ENCODE results near the gene CAMTA1. TPM values are rescaled to one million over a fixed set of nuclear protein-coding genes. Genes with fewer than 3 reads are reported as not detected.

CAMTA1 gene
- total and polyA plus RNA-seq, 3 experiments from 2014 or later, result 60.2 to 79.0 (median 61.7) TPM

DNA sequence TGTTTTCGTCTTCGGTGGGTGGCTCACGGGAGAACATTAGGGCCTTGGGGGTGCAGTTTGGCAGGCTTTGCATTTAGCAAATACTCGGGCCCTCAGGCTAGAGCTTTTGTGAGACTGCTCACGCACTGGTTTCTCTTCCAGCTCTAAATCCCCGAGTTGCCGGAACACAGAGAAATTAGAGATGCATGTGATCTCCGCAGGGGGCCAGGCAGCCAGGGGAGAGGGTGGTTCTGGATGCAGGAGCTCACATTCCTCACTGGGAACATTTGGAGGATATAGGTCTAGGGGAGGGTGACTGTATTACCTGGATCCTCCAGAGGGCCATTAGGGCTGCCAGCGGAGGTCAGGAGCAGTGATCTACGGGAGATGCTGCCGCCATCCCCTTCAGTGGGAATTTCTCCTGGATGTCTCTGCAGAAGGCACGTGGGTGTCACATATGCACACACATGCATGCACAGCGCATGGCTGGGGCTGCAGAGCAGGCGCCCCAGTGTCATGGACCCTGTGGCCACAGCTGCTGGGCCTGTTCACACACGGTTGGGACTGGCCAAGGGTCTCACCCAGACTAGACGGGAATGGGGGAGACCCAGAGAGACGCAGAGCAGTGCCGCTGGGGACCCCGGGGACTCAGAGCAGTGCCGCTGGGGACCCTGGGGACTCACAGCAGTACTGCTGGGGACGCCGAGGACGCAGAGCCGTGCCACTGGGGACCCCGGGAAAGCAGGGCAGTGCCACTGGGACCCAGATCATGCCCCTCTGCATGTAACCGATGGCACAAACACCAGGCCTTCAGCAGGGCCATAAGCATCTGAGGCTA lies 258.7 kb downstream of the CAMTA1 start:
- no peak overlapping the region for H3K27ac ChIP-seq (ENCODE audit: low read depth, low read length)
- no peak for DNase-seq
- H3K27me3 Mint-ChIP-seq, result peaks cover 0 to 27% of the 10 kb centered on the region in 2 donors
- no peaks in the 10 kb centered on the region for H3K36me3 ChIP-seq (ENCODE audit: insufficient read depth, low read length)
- no peak overlapping the region for H3K4me3 ChIP-seq (ENCODE audit: low read length)
- H3K36me3 Mint-ChIP-seq, result no peaks in the 10 kb centered on the region
- no peak overlapping the region for H3K4me3 Mint-ChIP-seq
- no peak overlapping the region for H3K27ac Mint-ChIP-seq
- CTCF ChIA-PET, result no interaction called here
- POLR2A ChIA-PET, result no interaction called here
- H3K9me3 Mint-ChIP-seq, result peaks cover 0 to 5% (median 0%) of the 10 kb centered on the region in 5 donors
- H3K4me1 ChIP-seq (ENCODE audit: insufficient read depth, low read length), result no peaks in the 10 kb centered on the region
- no peaks in the 10 kb centered on the region for H3K9me3 ChIP-seq (ENCODE audit: low read length)
- H3K4me1 Mint-ChIP-seq, result no peaks in the 10 kb centered on the region
- no peaks in the 10 kb centered on the region for H3K27me3 ChIP-seq (ENCODE audit: insufficient read depth, low read length, poor library complexity, severe bottlenecking)

GRCh38 chr1:7045897-7046296 lies 260.6 kb downstream of the CAMTA1 start:
- no peak for DNase-seq
- H3K36me3 Mint-ChIP-seq, result no peaks in the 10 kb centered on the region
- Histone ChIP-seq H3K9me3 (ENCODE audit: low read length) (no peaks in the 10 kb centered on the region), H3K4me3 (ENCODE audit: low read length) (no peak overlapping the region), H3K4me1 (ENCODE audit: insufficient read depth, low read length) (no peaks in the 10 kb centered on the region), H3K36me3 (ENCODE audit: insufficient read depth, low read length) (no peaks in the 10 kb centered on the region), H3K27me3 (ENCODE audit: insufficient read depth, low read length, poor library complexity, severe bottlenecking) (no peaks in the 10 kb centered on the region), H3K27ac (ENCODE audit: low read depth, low read length) (no peak overlapping the region)
- ChIA-PET POLR2A (no interaction called here), CTCF (no interaction called here)
- peaks cover 0 to 26% of the 10 kb centered on the region in 2 donors for H3K27me3 Mint-ChIP-seq
- H3K4me3 Mint-ChIP-seq, result no peak overlapping the region
- no peak overlapping the region for H3K27ac Mint-ChIP-seq
- no peaks in the 10 kb centered on the region for H3K4me1 Mint-ChIP-seq
- peaks cover 0 to 5% (median 0%) of the 10 kb centered on the region in 5 donors for H3K9me3 Mint-ChIP-seq

DNA sequence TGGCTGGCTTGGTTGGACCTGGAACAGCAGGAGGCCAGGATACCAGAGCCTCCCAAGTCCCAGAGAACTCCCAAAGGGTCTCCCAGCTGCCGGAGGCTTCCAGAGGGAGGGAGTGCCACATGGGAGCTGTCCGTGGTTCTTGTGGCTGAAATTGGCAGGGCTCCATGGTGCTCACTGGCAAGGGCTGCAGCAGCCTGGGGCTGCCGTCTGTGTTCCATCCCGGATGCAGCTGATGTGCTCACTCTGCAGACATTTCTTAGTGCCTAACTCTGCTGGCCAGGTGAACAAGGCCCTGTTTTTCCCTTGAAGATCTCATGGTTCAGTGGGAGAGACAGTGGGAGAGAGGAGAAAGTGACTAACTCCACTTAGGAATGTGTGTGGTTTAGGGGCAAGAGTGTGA lies 261.1 kb downstream of the CAMTA1 start:
- no peaks in the 10 kb centered on the region for H3K4me1 ChIP-seq (ENCODE audit: insufficient read depth, low read length)
- Mint-ChIP-seq H3K4me3 (no peak overlapping the region), H3K27me3 (peaks cover 0 to 26% of the 10 kb centered on the region in 2 donors), H3K9me3 (peaks cover 0 to 5% (median 0%) of the 10 kb centered on the region in 5 donors), H3K36me3 (no peaks in the 10 kb centered on the region), H3K4me1 (no peaks in the 10 kb centered on the region), H3K27ac (no peak overlapping the region)
- CTCF ChIA-PET, result no interaction called here
- POLR2A ChIA-PET, result no interaction called here
- no peaks in the 10 kb centered on the region for H3K27me3 ChIP-seq (ENCODE audit: insufficient read depth, low read length, poor library complexity, severe bottlenecking)
- DNase-seq, result no peak
- no peaks in the 10 kb centered on the region for H3K9me3 ChIP-seq (ENCODE audit: low read length)
- H3K27ac ChIP-seq (ENCODE audit: low read depth, low read length), result no peak overlapping the region
- no peak overlapping the region for H3K4me3 ChIP-seq (ENCODE audit: low read length)
- H3K36me3 ChIP-seq (ENCODE audit: insufficient read depth, low read length), result no peaks in the 10 kb centered on the region

DNA sequence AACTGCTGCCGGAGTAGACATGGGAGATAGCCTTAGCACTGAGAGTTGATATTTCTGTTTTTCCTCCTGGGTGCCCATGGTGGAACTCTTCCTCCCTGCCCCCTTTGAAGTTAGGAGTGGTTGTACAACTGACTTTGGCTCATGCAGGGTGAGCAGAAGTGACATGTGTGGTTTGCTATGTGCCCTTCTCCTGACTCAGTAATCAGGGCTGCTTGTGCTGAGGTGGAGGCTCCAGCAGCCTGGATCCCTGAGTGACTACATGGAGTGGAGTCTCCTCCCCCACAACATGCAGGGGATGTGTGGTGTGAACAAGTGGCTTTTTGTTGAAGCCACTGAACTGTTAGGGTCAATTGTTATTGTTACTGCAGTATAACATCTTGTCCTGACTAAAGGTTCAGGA lies 261.6 kb downstream of the CAMTA1 start:
- Histone ChIP-seq H3K27ac (ENCODE audit: low read depth, low read length) (no peak overlapping the region), H3K36me3 (ENCODE audit: insufficient read depth, low read length) (no peaks in the 10 kb centered on the region), H3K4me1 (ENCODE audit: insufficient read depth, low read length) (no peaks in the 10 kb centered on the region), H3K4me3 (ENCODE audit: low read length) (no peak overlapping the region), H3K27me3 (ENCODE audit: insufficient read depth, low read length, poor library complexity, severe bottlenecking) (no peaks in the 10 kb centered on the region), H3K9me3 (ENCODE audit: low read length) (no peaks in the 10 kb centered on the region)
- H3K9me3 Mint-ChIP-seq, result peaks cover 0 to 5% (median 0%) of the 10 kb centered on the region in 5 donors
- H3K4me1 Mint-ChIP-seq, result no peaks in the 10 kb centered on the region
- DNase-seq, result no peak
- H3K27ac Mint-ChIP-seq, result no peak overlapping the region
- no peak overlapping the region for H3K4me3 Mint-ChIP-seq
- H3K36me3 Mint-ChIP-seq, result no peaks in the 10 kb centered on the region
- H3K27me3 Mint-ChIP-seq, result peaks cover 0 to 23% of the 10 kb centered on the region in 2 donors
- ChIA-PET POLR2A (no interaction called here), CTCF (no interaction called here)

GRCh38 chr1:7047866-7048265 lies 262.6 kb downstream of the CAMTA1 start:
- POLR2A ChIA-PET, result no interaction called here

GRCh38 chr1:7048395-7048794 lies 263.1 kb downstream of the CAMTA1 start:
- no peak overlapping the region for H3K4me3 ChIP-seq (ENCODE audit: low read length)
- no peaks in the 10 kb centered on the region for H3K4me1 Mint-ChIP-seq
- H3K27ac Mint-ChIP-seq, result no peak overlapping the region
- H3K27me3 ChIP-seq (ENCODE audit: insufficient read depth, low read length, poor library complexity, severe bottlenecking), result no peaks in the 10 kb centered on the region
- no peaks in the 10 kb centered on the region for H3K36me3 Mint-ChIP-seq
- no peak overlapping the region for H3K27ac ChIP-seq (ENCODE audit: low read depth, low read length)
- H3K4me3 Mint-ChIP-seq, result no peak overlapping the region
- H3K36me3 ChIP-seq (ENCODE audit: insufficient read depth, low read length), result no peaks in the 10 kb centered on the region
- no peaks in the 10 kb centered on the region for H3K4me1 ChIP-seq (ENCODE audit: insufficient read depth, low read length)
- ChIA-PET CTCF (no interaction called here), POLR2A (no interaction called here)
- H3K9me3 Mint-ChIP-seq, result peaks cover 0 to 5% (median 0%) of the 10 kb centered on the region in 5 donors
- H3K9me3 ChIP-seq (ENCODE audit: low read length), result no peaks in the 10 kb centered on the region
- H3K27me3 Mint-ChIP-seq, result peaks cover 3 to 16% of the 10 kb centered on the region in 2 donors
- DNase-seq, result no peak

More at GRCh38 chr1:7047866-7048265, 262.6 kb downstream of the CAMTA1 start:
- Mint-ChIP-seq H3K4me1 (no peaks in the 10 kb centered on the region), H3K27me3 (peaks cover 0 to 17% of the 10 kb centered on the region in 2 donors), H3K27ac (no peak overlapping the region), H3K9me3 (peaks cover 0 to 5% (median 0%) of the 10 kb centered on the region in 5 donors), H3K4me3 (no peak overlapping the region), H3K36me3 (no peaks in the 10 kb centered on the region)
- DNase-seq, result no peak
- no peaks in the 10 kb centered on the region for H3K36me3 ChIP-seq (ENCODE audit: insufficient read depth, low read length)
- H3K9me3 ChIP-seq (ENCODE audit: low read length), result no peaks in the 10 kb centered on the region
- H3K27me3 ChIP-seq (ENCODE audit: insufficient read depth, low read length, poor library complexity, severe bottlenecking), result no peaks in the 10 kb centered on the region
- CTCF ChIA-PET, result no interaction called here
- no peaks in the 10 kb centered on the region for H3K4me1 ChIP-seq (ENCODE audit: insufficient read depth, low read length)
- no peak overlapping the region for H3K4me3 ChIP-seq (ENCODE audit: low read length)
- H3K27ac ChIP-seq (ENCODE audit: low read depth, low read length), result no peak overlapping the region

DNA sequence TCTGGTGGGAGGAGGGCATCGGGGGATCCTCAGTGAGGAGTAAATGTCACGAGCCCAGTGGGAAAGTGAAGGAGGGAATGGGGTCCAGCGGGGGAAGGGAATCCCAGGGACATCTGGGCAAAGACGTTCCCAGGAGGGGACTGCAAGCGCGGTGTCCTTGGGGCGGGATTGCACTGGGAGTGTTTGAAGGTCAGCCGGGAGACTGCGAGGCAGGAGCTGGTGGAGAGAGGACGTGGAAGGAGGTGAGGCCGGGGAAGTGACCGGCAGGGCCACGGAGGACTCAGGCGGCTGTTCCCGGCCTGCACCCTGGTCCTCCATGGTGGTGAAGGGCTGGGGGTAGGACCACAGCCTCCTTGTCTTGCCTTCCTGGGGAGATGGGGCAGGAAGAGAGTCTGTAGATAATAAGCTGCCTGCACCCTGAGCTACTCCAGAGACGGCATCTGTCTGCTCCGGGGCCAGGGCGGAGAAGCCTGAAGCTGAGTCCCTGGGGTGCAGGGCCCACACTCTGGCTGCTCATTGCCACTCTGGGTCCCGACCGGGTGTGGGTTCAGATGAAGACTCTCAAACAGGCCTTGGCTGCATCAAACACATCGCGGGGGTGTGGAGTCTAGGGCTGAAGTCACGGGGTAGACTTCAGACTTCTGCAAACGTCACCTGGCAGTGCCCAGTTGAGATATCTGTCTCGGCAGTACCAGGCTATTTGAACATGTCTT lies 264.8 kb downstream of the CAMTA1 start:
- no peak overlapping the region for H3K4me3 ChIP-seq (ENCODE audit: low read length)
- peaks cover 3 to 14% of the 10 kb centered on the region in 2 donors for H3K27me3 Mint-ChIP-seq
- CTCF ChIA-PET, result no interaction called here

More for the DNA sequence above, 264.8 kb downstream of the CAMTA1 start:
- no peak for DNase-seq
- Mint-ChIP-seq H3K4me3 (no peak overlapping the region), H3K27ac (no peak overlapping the region), H3K36me3 (no peaks in the 10 kb centered on the region), H3K9me3 (peaks cover 0 to 3% (median 2%) of the 10 kb centered on the region in 5 donors), H3K4me1 (no peaks in the 10 kb centered on the region)
- Histone ChIP-seq H3K4me1 (ENCODE audit: insufficient read depth, low read length) (no peaks in the 10 kb centered on the region), H3K27me3 (ENCODE audit: insufficient read depth, low read length, poor library complexity, severe bottlenecking) (no peaks in the 10 kb centered on the region), H3K27ac (ENCODE audit: low read depth, low read length) (no peak overlapping the region), H3K9me3 (ENCODE audit: low read length) (no peaks in the 10 kb centered on the region), H3K36me3 (ENCODE audit: insufficient read depth, low read length) (no peaks in the 10 kb centered on the region)
- POLR2A ChIA-PET, result no interaction called here

Measured in CD8-positive, alpha-beta memory T cell (primary cell).